ENCODE results near the gene OPALIN.
"Not testable (repeated sequence)": the region's sequence is repeated elsewhere in the genome, so short reads cannot be mapped to it uniquely, and the experiment has no call there.

The OPALIN gene

GRCh38 chr10:96310321-96310669 lies 48.5 kb downstream of the OPALIN start:
- in situ Hi-C loops (cut with MboI; ENCODE audit: low sequenced_read_pairs, unreplicated experiment), result loop anchor here (10.0 kb wide), 1 partner anchor 285 kb away; no protein-coding TSS in a partner anchor
- TF ChIP-seq, protein P1, sequence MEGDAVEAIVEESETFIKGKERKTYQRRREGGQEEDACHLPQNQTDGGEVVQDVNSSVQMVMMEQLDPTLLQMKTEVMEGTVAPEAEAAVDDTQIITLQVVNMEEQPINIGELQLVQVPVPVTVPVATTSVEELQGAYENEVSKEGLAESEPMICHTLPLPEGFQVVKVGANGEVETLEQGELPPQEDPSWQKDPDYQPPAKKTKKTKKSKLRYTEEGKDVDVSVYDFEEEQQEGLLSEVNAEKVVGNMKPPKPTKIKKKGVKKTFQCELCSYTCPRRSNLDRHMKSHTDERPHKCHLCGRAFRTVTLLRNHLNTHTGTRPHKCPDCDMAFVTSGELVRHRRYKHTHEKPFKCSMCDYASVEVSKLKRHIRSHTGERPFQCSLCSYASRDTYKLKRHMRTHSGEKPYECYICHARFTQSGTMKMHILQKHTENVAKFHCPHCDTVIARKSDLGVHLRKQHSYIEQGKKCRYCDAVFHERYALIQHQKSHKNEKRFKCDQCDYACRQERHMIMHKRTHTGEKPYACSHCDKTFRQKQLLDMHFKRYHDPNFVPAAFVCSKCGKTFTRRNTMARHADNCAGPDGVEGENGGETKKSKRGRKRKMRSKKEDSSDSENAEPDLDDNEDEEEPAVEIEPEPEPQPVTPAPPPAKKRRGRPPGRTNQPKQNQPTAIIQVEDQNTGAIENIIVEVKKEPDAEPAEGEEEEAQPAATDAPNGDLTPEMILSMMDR (IDR thresholded peaks at IDR 0.05; ENCODE audit: borderline replicate concordance, control extremely low read depth, extremely low read depth, insufficient read depth, missing control alignments), result no peak
- DNase-seq (ENCODE audit: low spot score), result no peak

DNA sequence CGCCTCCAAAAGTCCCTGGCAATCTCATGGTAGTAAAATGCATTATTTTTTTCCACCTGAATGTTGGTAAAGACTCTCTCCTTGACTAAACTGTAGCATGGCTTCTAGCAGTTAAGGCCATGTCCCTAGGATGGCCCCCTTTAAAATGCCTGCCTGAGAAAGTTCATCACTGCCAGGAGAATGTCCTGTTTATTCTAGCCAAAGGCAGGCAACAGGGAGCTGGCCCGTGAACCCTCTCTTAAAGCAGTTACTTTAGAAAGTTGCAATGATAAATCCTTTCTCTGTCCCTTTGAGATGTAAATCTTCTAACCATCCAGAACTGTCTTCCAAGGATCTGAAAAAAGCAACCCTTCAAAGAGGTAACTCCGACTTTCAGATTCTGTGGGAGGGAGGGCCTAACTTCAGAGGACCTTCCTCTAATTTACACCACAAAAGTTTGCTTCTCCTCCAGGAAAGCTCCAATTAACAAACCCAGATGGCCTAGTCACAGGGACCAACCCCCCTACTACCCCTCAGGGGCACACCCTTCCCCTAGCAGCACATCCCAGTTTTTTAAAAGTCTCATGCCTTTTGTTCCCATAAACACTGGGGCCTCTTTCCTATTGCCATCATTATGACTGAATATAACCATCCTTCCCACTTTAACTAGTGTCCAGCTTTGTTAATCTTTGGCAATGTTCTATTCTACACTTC lies 49.0 kb downstream of the OPALIN start:
- in situ Hi-C loops (cut with MboI; ENCODE audit: low sequenced_read_pairs, unreplicated experiment), result loop anchor here (10.0 kb wide), 1 partner anchor 285 kb away; no protein-coding TSS in a partner anchor

DNA sequence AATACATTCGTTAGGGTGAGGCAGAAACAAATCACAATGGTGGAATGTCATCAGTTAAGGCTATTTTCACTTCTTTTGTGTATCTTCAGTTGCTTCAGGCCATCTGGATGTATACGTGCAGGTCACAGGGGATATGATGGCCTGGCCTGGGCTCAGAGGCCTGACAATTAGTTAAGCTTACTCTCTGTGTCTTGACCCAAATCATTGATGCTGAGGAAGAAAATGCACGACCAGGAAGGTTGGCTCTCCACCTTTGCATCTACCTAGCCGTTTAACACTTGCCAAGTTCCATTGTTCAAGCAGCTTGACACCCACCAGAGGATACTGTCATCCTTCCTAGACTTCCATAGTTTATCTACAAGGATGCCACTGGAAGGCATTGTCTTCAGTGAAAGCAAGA lies 49.9 kb downstream of the OPALIN start:
- in situ Hi-C loops (cut with MboI; ENCODE audit: low sequenced_read_pairs, unreplicated experiment); DNase-seq (ENCODE audit: low spot score): not testable (repeated sequence)

More for the DNA sequence above, 49.0 kb downstream of the OPALIN start:
- TF ChIP-seq, protein P1 (IDR thresholded peaks at IDR 0.05; ENCODE audit: borderline replicate concordance, control extremely low read depth, extremely low read depth, insufficient read depth, missing control alignments), result no peak
- DNase-seq (ENCODE audit: low spot score), result no peak

DNA sequence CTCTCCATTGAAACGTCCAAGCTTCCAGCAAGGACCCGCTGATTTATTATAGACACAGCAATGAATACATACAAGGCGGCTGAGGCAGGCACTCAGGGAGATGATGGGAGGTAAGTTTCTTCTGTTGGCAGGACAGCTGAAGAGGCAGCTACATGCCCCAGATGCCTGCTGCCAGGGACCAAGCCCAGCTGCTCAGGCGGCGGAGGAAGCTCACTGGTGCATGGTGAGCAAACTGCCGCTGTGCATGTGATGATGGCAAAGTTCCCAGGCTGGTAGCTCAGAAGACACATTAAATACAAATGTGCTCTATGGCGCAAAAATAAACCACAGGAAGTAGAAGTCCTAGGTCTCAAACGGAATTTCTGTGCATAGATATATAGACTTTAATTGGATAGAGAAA lies 52.3 kb downstream of the OPALIN start:
- no peak for DNase-seq (ENCODE audit: low spot score)
- in situ Hi-C loops (cut with MboI; ENCODE audit: low sequenced_read_pairs, unreplicated experiment), result no loop called here
- TF ChIP-seq, protein P1 (IDR thresholded peaks at IDR 0.05; ENCODE audit: borderline replicate concordance, control extremely low read depth, extremely low read depth, insufficient read depth, missing control alignments), result no peak

GRCh38 chr10:96305019-96305418 lies 53.8 kb downstream of the OPALIN start:
- in situ Hi-C loops (cut with MboI; ENCODE audit: low sequenced_read_pairs, unreplicated experiment), result no loop called here
- no peak for DNase-seq (ENCODE audit: low spot score)
- TF ChIP-seq, protein P1 (IDR thresholded peaks at IDR 0.05; ENCODE audit: borderline replicate concordance, control extremely low read depth, extremely low read depth, insufficient read depth, missing control alignments), result no peak

- TF ChIP-seq, protein P1 (IDR thresholded peaks at IDR 0.05; ENCODE audit: borderline replicate concordance, control extremely low read depth, extremely low read depth, insufficient read depth, missing control alignments), result no peak
- in situ Hi-C loops (cut with MboI; ENCODE audit: low sequenced_read_pairs, unreplicated experiment), result no loop called here
- DNase-seq (ENCODE audit: low spot score), result no peak
These were observed 54.6 kb downstream of the OPALIN start, which contains the start of gene DNTT for GRCh38 chr10:96304230-96304629. Gene DNTT (plus strand): TSS chr10:96304434. CDS start chr10:96304498, 64 bp downstream.

- in situ Hi-C loops (cut with MboI; ENCODE audit: low sequenced_read_pairs, unreplicated experiment), result no loop called here
- TF ChIP-seq, protein P1 (IDR thresholded peaks at IDR 0.05; ENCODE audit: borderline replicate concordance, control extremely low read depth, extremely low read depth, insufficient read depth, missing control alignments), result no peak
- DNase-seq (ENCODE audit: low spot score), result no peak
These were observed 57.2 kb downstream of the OPALIN start for GRCh38 chr10:96301616-96302015.

Measured in GM13976 (cell line).